Muscle of leg (tissue), 16 donors: ENCODE data around the gene ZNF830. TPM values are rescaled to one million over a fixed set of nuclear protein-coding genes. Genes with fewer than 3 reads are reported as not detected.
"Not testable (repeated sequence)": the region's sequence is repeated elsewhere in the genome, so short reads cannot be mapped to it uniquely, and the experiment has no call there.

Experiments used
- DNase-seq: peaks from one replicate; pipeline ENCODE4 v3.0.0; 2013
- H3K27ac ChIP-seq: one replicate; pipeline ENCODE4 v1.5.1; 2013; ENCODE audit warnings: mild to moderate bottlenecking, low read length, control low read depth
- H3K27me3 ChIP-seq: one replicate; pipeline ENCODE4 v1.6.1; 2013; ENCODE audit warnings: low read length; ENCODE audit not compliant: control insufficient read depth, insufficient read depth
- H3K36me3 ChIP-seq: one replicate; pipeline ENCODE4 v1.6.1; 2013; ENCODE audit warnings: low read length; ENCODE audit not compliant: control insufficient read depth, insufficient read depth
- H3K4me1 ChIP-seq: one replicate; pipeline ENCODE4 v1.6.1; 2013; ENCODE audit warnings: low read length; ENCODE audit not compliant: control insufficient read depth, insufficient read depth
- H3K4me3 ChIP-seq: one replicate; pipeline ENCODE4 v1.5.1; 2013; ENCODE audit warnings: low read length, control low read depth
- H3K9me3 ChIP-seq: replicated peaks from 2 replicates; pipeline ENCODE4 v1.6.1; 2013; ENCODE audit warnings: low read depth, low read length; ENCODE audit not compliant: control insufficient read depth
- WGBS: methylation state at CpG from one replicate; pipeline ENCODE4 v1.1.5; 2013; ENCODE audit warnings: missing lambda C conversion rate; ENCODE audit not compliant: insufficient coverage; 5-methylcytosine and 5-hydroxymethylcytosine counted together
- long read RNA-seq, 11 donors: transcript quantifications; one replicate each; lab custom pipeline, GENCODE V29; 2026
- polyA plus RNA-seq, 8 donors: library from polyadenylated mRNA; unstranded; fragments of 120-200 nt; gene quantifications; one replicate each; pipeline versions ENCODE4 v1.2.1 to v1.2.3, GENCODE V29; 2013; ENCODE audit warnings: inconsistent platforms in 1 of 8, low replicate concordance in 1 of 8; ENCODE audit not compliant: insufficient read length in 8 of 8, insufficient read depth in 1 of 8
- total RNA-seq: library from RNA; stranded (reverse); fragments of 120-200 nt; gene quantifications from one replicate; pipeline ENCODE4 v1.2.4, GENCODE V29; 2013

The ZNF830 gene, protein sequence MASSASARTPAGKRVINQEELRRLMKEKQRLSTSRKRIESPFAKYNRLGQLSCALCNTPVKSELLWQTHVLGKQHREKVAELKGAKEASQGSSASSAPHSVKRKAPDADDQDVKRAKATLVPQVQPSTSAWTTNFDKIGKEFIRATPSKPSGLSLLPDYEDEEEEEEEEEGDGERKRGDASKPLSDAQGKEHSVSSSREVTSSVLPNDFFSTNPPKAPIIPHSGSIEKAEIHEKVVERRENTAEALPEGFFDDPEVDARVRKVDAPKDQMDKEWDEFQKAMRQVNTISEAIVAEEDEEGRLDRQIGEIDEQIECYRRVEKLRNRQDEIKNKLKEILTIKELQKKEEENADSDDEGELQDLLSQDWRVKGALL
- total RNA-seq (12.3 TPM), polyA plus RNA-seq (10 to 100 TPM; 12.8 to 17.6 (median 15.1) TPM)
- long read RNA-seq, donor 1, transcript ZNF830-201 (1 exons, 2,246 nt) = major isoform, 9 of 9 reads
- long read RNA-seq, donor 1, partial matches to known transcripts = 0 of 9 reads
- long read RNA-seq, donor 1, other reads (novel, unspliced or antisense) = 0 of 9 reads
- long read RNA-seq, donor 2, partial matches to known transcripts = 0 of 2 reads
- long read RNA-seq, donor 2, other reads (novel, unspliced or antisense) = 0 of 2 reads
- long read RNA-seq, donor 3, transcript ZNF830-201 (1 exons, 2,246 nt) = major isoform, 5 of 5 reads
- long read RNA-seq, donor 3, partial matches to known transcripts = 0 of 5 reads
- long read RNA-seq, donor 3, other reads (novel, unspliced or antisense) = 0 of 5 reads
- long read RNA-seq, donor 4, partial matches to known transcripts = 0 of 4 reads
- long read RNA-seq, donor 4, other reads (novel, unspliced or antisense) = 0 of 4 reads
- long read RNA-seq, donor 5, transcript ZNF830-201 (1 exons, 2,246 nt) = major isoform, 47 of 47 reads
- long read RNA-seq, donor 5, partial matches to known transcripts = 0 of 47 reads
- long read RNA-seq, donor 5, other reads (novel, unspliced or antisense) = 0 of 47 reads
- long read RNA-seq, donor 6, transcript ZNF830-201 (1 exons, 2,246 nt) = major isoform, 19 of 19 reads
- long read RNA-seq, donor 6, partial matches to known transcripts = 0 of 19 reads
- long read RNA-seq, donor 6, other reads (novel, unspliced or antisense) = 0 of 19 reads
- long read RNA-seq, donor 7, transcript ZNF830-201 (1 exons, 2,246 nt) = major isoform, 12 of 13 reads
- long read RNA-seq, donor 7, partial matches to known transcripts = 0 of 13 reads
- long read RNA-seq, donor 7, other reads (novel, unspliced or antisense) = 0 of 13 reads
- long read RNA-seq, donor 8, transcript ZNF830-201 (1 exons, 2,246 nt) = major isoform, 8 of 8 reads
- long read RNA-seq, donor 8, partial matches to known transcripts = 0 of 8 reads
- long read RNA-seq, donor 8, other reads (novel, unspliced or antisense) = 0 of 8 reads
- long read RNA-seq, donor 9, transcript ZNF830-201 (1 exons, 2,246 nt) = major isoform, 19 of 19 reads
- long read RNA-seq, donor 9, partial matches to known transcripts = 0 of 19 reads
- long read RNA-seq, donor 9, other reads (novel, unspliced or antisense) = 0 of 19 reads
- long read RNA-seq, donor 10, transcript ZNF830-201 (1 exons, 2,246 nt) = major isoform, 21 of 21 reads
- long read RNA-seq, donor 10, partial matches to known transcripts = 0 of 21 reads
- long read RNA-seq, donor 10, other reads (novel, unspliced or antisense) = 0 of 21 reads
- long read RNA-seq, donor 11, transcript ZNF830-201 (1 exons, 2,246 nt) = major isoform, 22 of 22 reads
- long read RNA-seq, donor 11, partial matches to known transcripts = 0 of 22 reads
- long read RNA-seq, donor 11, other reads (novel, unspliced or antisense) = 0 of 22 reads

DNA sequence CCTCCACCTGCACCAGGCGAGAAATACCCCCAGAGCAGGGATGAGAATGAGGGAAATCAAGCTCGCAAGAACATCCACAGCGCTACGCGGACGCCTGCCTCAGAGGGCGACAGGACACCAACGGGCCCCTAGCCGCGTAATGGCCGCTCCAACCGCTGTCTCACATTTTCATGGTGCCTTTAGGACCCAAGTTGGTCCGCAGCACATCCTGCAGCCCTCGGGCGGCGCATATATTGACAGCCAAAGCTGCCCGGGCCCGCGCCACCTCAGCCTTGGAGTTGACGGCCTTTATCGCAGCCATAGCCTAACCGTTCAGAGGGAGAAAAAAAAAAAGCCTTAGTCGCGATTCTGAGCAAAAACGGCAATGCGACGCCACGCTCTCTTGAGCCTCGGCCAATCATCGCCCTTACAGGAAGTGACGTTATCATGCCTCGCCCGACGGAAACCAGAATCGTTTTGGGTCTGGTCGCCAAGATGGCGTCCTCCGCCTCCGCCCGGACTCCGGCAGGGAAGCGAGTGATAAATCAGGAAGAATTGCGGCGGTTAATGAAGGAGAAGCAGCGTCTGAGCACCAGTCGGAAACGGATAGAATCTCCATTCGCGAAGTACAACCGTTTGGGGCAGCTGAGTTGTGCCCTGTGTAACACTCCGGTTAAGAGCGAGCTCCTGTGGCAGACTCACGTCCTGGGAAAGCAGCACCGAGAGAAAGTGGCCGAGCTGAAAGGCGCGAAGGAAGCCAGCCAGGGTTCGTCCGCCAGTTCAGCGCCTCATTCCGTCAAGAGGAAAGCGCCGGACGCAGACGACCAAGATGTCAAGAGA is at the start of gene ZNF830, which contains the start of gene CCT6B:
ZNF830 (plus strand) TSS at position 448 of the 819 bp plus-strand sequence; CDS start at position 475, 27 bp downstream.
CCT6B (minus strand) TSS at position 368 of the 819 bp plus-strand sequence; CDS start at position 301, 67 bp downstream.
- H3K27me3 ChIP-seq = no peaks in the 10 kb centered on the region
- peak within 1 kb of the TSS; percentile 94 for H3K27ac ChIP-seq
- peaks cover 11% of the 10 kb centered on the region for H3K36me3 ChIP-seq
- under 1% methylated on average over 64 of the region's 65 CpGs for WGBS
- peaks cover 6% of the 10 kb centered on the region for H3K4me1 ChIP-seq
- H3K4me3 ChIP-seq = peak within 1 kb of the TSS; percentile 90
- peak; percentile 99 for DNase-seq
- H3K9me3 ChIP-seq = no peaks in the 10 kb centered on the region

- H3K9me3 ChIP-seq = no peaks in the 10 kb centered on the region
- H3K4me3 ChIP-seq = no peak overlapping the region
- H3K4me1 ChIP-seq = no peaks in the 10 kb centered on the region
- no peak for DNase-seq
- no peak overlapping the region for H3K27ac ChIP-seq
- no peaks in the 10 kb centered on the region for H3K36me3 ChIP-seq
- no peaks in the 10 kb centered on the region for H3K27me3 ChIP-seq
- no CpG with 5 or more reads among the region's 1 CpG for WGBS
These were observed 48.3 kb upstream of the ZNF830 start for GRCh38 chr17:34913001-34913400.

DNA sequence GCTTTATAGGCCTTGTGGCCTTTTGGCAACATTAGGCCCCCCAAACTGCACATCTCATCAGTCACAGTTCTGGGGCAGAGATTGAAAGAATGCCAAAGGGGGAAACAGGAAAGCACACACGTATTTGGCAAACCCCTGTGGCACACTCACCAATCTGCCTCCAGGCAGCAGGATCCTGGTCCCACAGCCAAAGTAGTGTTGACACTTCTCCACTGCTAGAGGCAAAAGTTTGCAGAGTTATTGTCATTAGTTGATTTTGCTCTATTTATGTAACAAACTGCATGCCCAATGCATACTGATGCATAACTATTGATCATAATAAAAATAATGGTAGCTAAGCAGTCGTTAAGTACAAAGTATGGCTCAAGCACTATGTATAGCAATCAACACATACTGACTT is 45.2 kb upstream of the ZNF830 start:
- no peaks in the 10 kb centered on the region for H3K36me3 ChIP-seq
- H3K4me3 ChIP-seq = no peak overlapping the region
- H3K9me3 ChIP-seq = no peaks in the 10 kb centered on the region
- no peak for DNase-seq
- H3K4me1 ChIP-seq = no peaks in the 10 kb centered on the region
- WGBS = no CpG with 5 or more reads among the region's 2 CpGs
- no peaks in the 10 kb centered on the region for H3K27me3 ChIP-seq
- H3K27ac ChIP-seq = no peak overlapping the region

- H3K27ac ChIP-seq = no peak overlapping the region
- H3K27me3 ChIP-seq = no peaks in the 10 kb centered on the region
- no peak overlapping the region for H3K4me3 ChIP-seq
- WGBS = 80% methylated on average over 1 of the region's 1 CpG
- H3K9me3 ChIP-seq = no peaks in the 10 kb centered on the region
- no peaks in the 10 kb centered on the region for H3K4me1 ChIP-seq
- no peak for DNase-seq
- H3K36me3 ChIP-seq = no peaks in the 10 kb centered on the region
These were observed 44.0 kb upstream of the ZNF830 start for GRCh38 chr17:34917381-34917780.

DNA sequence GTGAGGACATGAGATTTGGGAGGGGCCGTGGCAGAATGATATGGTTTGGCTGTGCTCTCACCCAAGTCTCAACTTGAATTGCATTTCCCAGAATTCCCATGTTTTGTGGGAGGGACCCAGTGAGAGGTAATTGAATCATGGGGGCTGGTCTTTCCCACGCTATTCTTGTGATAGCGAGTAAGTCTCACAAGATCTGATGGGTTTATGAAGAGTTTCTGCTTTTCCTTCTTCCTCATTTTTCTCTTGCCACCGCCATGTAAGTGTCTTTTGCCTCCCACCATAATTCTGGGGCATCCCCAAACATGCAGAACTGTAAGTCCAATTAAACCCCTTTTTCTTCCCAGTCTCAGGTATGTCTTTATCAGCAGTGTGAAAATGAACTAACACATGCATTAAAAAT is 40.7 kb upstream of the ZNF830 start:
- DNase-seq = no peak
- H3K27me3 ChIP-seq = no peaks in the 10 kb centered on the region
- H3K27ac ChIP-seq = no peak overlapping the region
- WGBS = no CpG with 5 or more reads among the region's 4 CpGs
- no peaks in the 10 kb centered on the region for H3K9me3 ChIP-seq
- no peaks in the 10 kb centered on the region for H3K36me3 ChIP-seq
- H3K4me3 ChIP-seq = no peak overlapping the region
- H3K4me1 ChIP-seq = no peaks in the 10 kb centered on the region

DNA sequence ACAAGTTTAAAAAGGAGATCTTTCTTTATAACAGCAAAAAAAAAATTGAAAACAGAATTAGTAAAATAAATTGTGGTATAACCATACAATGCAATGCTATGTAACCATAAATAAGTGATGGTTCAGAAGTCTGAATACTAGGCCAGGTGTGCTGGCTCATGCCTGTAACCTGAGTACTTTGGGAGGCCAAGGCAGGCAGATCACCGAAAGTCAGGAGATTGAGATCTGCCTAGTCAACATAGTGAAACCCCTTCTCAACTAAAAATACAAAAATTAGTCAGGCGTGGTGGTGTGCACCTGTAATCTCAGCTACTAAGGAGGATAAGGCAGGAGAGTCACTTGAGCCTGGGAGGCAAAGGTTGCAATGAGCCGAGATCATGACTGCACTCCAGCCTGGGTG is 34.7 kb upstream of the ZNF830 start:
- no CpG with 5 or more reads among the region's 3 CpGs for WGBS
- Histone ChIP-seq H3K4me3 (no peak overlapping the region), H3K4me1 (no peaks in the 10 kb centered on the region), H3K27ac (no peak overlapping the region), H3K27me3 (no peaks in the 10 kb centered on the region), H3K9me3 (no peaks in the 10 kb centered on the region), H3K36me3 (no peaks in the 10 kb centered on the region)
- no peak for DNase-seq

DNA sequence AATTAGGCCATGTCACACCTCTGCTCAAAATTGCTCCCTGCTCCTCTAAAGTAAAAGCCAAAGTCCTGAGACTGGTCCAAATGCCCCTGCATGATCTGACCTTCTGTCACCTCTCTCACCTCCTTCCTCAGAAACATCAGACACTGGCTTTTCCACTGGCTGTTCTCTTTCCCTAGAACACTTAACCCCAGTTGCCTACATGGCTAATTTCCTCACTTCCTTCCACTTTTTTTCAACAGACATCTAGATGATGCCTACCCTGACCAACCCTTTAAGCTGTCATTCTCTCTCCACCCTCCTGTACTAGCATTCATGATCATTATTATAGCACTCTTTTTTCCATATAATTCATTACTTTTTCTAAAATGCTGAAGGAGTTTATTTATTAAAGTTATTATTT is 31.1 kb upstream of the ZNF830 start:
- Histone ChIP-seq H3K9me3 (no peaks in the 10 kb centered on the region), H3K27me3 (no peaks in the 10 kb centered on the region), H3K27ac (no peak overlapping the region), H3K4me1 (no peaks in the 10 kb centered on the region), H3K4me3 (no peak overlapping the region), H3K36me3 (no peaks in the 10 kb centered on the region)
- no peak for DNase-seq

- H3K4me1 ChIP-seq, H3K9me3 ChIP-seq: not testable (repeated sequence)
- WGBS = 50% methylated on average over 1 of the region's 4 CpGs
These were observed 10.6 kb upstream of the ZNF830 start for GRCh38 chr17:34950780-34951179.

More at GRCh38 chr17:34950780-34951179, 10.6 kb upstream of the ZNF830 start:
- not testable (repeated sequence) for H3K27ac ChIP-seq, H3K4me3 ChIP-seq, H3K27me3 ChIP-seq, DNase-seq, H3K36me3 ChIP-seq
